ENCODE measurements around the gene ARHGAP24. TPM values are rescaled to one million over a fixed set of nuclear protein-coding genes. Genes with fewer than 3 reads are reported as not detected.

Gene ARHGAP24
- total and polyA plus RNA-seq, 2 experiments from 2014 or later: 0.21 to 0.36 TPM

DNA sequence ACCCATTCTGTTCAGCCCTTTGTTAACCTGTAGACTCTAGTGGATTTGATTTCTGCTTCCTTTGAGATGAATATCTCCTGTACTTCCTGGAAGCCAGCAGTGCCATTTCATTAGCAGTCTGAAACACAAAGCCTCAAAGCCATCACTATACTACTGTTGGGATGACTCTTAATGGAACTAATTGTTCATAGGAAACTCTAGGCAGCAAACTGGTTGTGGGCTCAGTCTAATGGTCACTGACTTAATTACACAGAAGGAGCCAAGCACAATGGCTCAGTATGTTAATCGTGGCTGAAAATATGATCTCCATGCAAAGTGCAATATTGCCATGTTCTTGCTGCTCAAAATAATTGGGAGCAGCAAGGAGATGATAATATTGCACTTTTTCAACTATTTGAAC, 262.3 kb downstream of the ARHGAP24 start:
- no peaks in the 10 kb centered on the region for H3K36me3 Mint-ChIP-seq (ENCODE audit: low read depth)

More for the DNA sequence above, 262.3 kb downstream of the ARHGAP24 start:
- no peak for ATAC-seq
- no peak overlapping the region for H3K27ac ChIP-seq (ENCODE audit: low read depth)
- H3K4me3 ChIP-seq: no peak overlapping the region
- no peaks in the 10 kb centered on the region for H4K20me1 ChIP-seq (replicated peaks; ENCODE audit: insufficient read depth)
- no peak overlapping the region for H2AFZ ChIP-seq
- Mint-ChIP-seq H3K27ac (no peak overlapping the region), H3K4me1 (peaks cover 8% of the 10 kb centered on the region; the same call in 2 of the 3 replicates), H3K4me3 (no peak overlapping the region), H3K27me3 (ENCODE audit: insufficient read depth, low read depth, poor library complexity) (no peaks in the 10 kb centered on the region), H3K9me3 (no peaks in the 10 kb centered on the region)
- H3K9me2 ChIP-seq (ENCODE audit: insufficient read depth): 0 out of 2 replicates have a peak, but pooled peaks cover 4% of the 10 kb centered on the region
- H3F3A ChIP-seq (replicated peaks; ENCODE audit: low read depth): no peaks in the 10 kb centered on the region
- no peaks in the 10 kb centered on the region for H3K79me2 ChIP-seq (replicated peaks; ENCODE audit: insufficient read depth)
- no peaks in the 10 kb centered on the region for H3K36me3 ChIP-seq (ENCODE audit: insufficient read depth)
- TF ChIP-seq, protein P1, sequence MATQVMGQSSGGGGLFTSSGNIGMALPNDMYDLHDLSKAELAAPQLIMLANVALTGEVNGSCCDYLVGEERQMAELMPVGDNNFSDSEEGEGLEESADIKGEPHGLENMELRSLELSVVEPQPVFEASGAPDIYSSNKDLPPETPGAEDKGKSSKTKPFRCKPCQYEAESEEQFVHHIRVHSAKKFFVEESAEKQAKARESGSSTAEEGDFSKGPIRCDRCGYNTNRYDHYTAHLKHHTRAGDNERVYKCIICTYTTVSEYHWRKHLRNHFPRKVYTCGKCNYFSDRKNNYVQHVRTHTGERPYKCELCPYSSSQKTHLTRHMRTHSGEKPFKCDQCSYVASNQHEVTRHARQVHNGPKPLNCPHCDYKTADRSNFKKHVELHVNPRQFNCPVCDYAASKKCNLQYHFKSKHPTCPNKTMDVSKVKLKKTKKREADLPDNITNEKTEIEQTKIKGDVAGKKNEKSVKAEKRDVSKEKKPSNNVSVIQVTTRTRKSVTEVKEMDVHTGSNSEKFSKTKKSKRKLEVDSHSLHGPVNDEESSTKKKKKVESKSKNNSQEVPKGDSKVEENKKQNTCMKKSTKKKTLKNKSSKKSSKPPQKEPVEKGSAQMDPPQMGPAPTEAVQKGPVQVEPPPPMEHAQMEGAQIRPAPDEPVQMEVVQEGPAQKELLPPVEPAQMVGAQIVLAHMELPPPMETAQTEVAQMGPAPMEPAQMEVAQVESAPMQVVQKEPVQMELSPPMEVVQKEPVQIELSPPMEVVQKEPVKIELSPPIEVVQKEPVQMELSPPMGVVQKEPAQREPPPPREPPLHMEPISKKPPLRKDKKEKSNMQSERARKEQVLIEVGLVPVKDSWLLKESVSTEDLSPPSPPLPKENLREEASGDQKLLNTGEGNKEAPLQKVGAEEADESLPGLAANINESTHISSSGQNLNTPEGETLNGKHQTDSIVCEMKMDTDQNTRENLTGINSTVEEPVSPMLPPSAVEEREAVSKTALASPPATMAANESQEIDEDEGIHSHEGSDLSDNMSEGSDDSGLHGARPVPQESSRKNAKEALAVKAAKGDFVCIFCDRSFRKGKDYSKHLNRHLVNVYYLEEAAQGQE (IDR thresholded peaks at IDR 0.05; ENCODE audit: unreplicated experiment): no peak
- TF ChIP-seq ZNF331 (CRISPR knock-in tag; IDR thresholded peaks at IDR 0.05; ENCODE audit: low read depth) (no peak), NANOG (IDR thresholded peaks at IDR 0.05; ENCODE audit: borderline replicate concordance) (no peak), ZNF114 (CRISPR knock-in tag; IDR thresholded peaks at IDR 0.05) (no peak), STAT1 (IDR thresholded peaks at IDR 0.05; ENCODE audit: unreplicated experiment) (no peak), EZH2 (IDR thresholded peaks at IDR 0.05; ENCODE audit: low read depth, unreplicated experiment) (no peak), EZH2phosphoT487 (IDR thresholded peaks at IDR 0.05; ENCODE audit: unreplicated experiment) (no peak), POLR2AphosphoS5 (IDR thresholded peaks at IDR 0.05; ENCODE audit: low read depth) (no peak), CREB1 (CRISPR knock-in tag; IDR thresholded peaks at IDR 0.05; ENCODE audit: low read depth) (no peak)
- TF ChIP-seq, protein P2, sequence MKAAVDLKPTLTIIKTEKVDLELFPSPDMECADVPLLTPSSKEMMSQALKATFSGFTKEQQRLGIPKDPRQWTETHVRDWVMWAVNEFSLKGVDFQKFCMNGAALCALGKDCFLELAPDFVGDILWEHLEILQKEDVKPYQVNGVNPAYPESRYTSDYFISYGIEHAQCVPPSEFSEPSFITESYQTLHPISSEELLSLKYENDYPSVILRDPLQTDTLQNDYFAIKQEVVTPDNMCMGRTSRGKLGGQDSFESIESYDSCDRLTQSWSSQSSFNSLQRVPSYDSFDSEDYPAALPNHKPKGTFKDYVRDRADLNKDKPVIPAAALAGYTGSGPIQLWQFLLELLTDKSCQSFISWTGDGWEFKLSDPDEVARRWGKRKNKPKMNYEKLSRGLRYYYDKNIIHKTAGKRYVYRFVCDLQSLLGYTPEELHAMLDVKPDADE (IDR thresholded peaks at IDR 0.05): no peak
- TF ChIP-seq, protein P3, sequence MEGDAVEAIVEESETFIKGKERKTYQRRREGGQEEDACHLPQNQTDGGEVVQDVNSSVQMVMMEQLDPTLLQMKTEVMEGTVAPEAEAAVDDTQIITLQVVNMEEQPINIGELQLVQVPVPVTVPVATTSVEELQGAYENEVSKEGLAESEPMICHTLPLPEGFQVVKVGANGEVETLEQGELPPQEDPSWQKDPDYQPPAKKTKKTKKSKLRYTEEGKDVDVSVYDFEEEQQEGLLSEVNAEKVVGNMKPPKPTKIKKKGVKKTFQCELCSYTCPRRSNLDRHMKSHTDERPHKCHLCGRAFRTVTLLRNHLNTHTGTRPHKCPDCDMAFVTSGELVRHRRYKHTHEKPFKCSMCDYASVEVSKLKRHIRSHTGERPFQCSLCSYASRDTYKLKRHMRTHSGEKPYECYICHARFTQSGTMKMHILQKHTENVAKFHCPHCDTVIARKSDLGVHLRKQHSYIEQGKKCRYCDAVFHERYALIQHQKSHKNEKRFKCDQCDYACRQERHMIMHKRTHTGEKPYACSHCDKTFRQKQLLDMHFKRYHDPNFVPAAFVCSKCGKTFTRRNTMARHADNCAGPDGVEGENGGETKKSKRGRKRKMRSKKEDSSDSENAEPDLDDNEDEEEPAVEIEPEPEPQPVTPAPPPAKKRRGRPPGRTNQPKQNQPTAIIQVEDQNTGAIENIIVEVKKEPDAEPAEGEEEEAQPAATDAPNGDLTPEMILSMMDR (conservative IDR thresholded peaks at IDR 0.05; ENCODE audit: low read depth in 2 of 2): no peak
- no peak overlapping the region for H3K4me2 ChIP-seq
- no peaks in the 10 kb centered on the region for H3K27me3 ChIP-seq (ENCODE audit: insufficient read depth)
- DNase-seq (ENCODE audit: low spot score): no peak
- peaks cover 4% of the 10 kb centered on the region; the same call in 1 of the 2 replicates for H3K4me1 ChIP-seq (ENCODE audit: insufficient read depth)
